ENCODE data around the gene DPYSL5. TPM values are rescaled to one million over a fixed set of nuclear protein-coding genes. Genes with fewer than 3 reads are reported as not detected.
A peak's percentile ranks its signal among the peaks of the same experiment; 100 is the strongest.

Gene DPYSL5
- total and polyA plus RNA-seq, 2 donors (not counting 3 experiments of a cell fraction or from before 2014, with no cell fraction given), result not detected

- no peak overlapping the region for H3K4me3 ChIP-seq (replicated peaks in 1 of 3; ENCODE audit: insufficient read depth in 1 of 3, low read depth in 1 of 3, low read length in 3 of 3)
- H3K27ac ChIP-seq (ENCODE audit: insufficient read depth, low read depth, low read length), result no peak overlapping the region
- POLR2A ChIA-PET, result no interaction called here
- intact Hi-C loops (cut with micrococcal nuclease) (no loop called here), dilution Hi-C loops (cut with MboI; ENCODE audit: extremely low pct_ligation_motif_present, low sequenced_read_pairs) (no loop called here)
- no peak for TF ChIP-seq MYC (IDR thresholded peaks at IDR 0.05; ENCODE audit: low read depth, low read length)
- no peaks in the 10 kb centered on the region for H3K9me1 ChIP-seq (replicated peaks; ENCODE audit: control insufficient read depth, extremely low read depth, insufficient read depth, low read length)
- no peaks in the 10 kb centered on the region for H3K36me3 ChIP-seq (ENCODE audit: control insufficient read depth in 2 of 2, extremely low read depth in 1 of 2, insufficient read depth in 2 of 2, low read length in 2 of 2)
- no peak overlapping the region for H3K9ac ChIP-seq (replicated peaks; ENCODE audit: extremely low read depth, insufficient read depth, low read length)
- H4K20me1 ChIP-seq (replicated peaks; ENCODE audit: control insufficient read depth, extremely low read depth, insufficient read depth, low read length), result no peaks in the 10 kb centered on the region
- no TSS peak for BruUV-seq (replicated peaks)
- CTCF ChIA-PET, result interaction anchor here (1.0 to 1.4 kb wide), 3 partner anchors 13 to 139 kb away, joined by 3 to 4 read pairs (median 4); no protein-coding TSS in a partner anchor
- no peaks in the 10 kb centered on the region for H3K79me2 ChIP-seq (ENCODE audit: control insufficient read depth, insufficient read depth, low read length)
- no peak overlapping the region for H2AFZ ChIP-seq (ENCODE audit: low read depth, low read length)
- no peaks in the 10 kb centered on the region for H3K4me1 ChIP-seq (ENCODE audit: control insufficient read depth, extremely low read depth, insufficient read depth, low read length)
- H3K4me2 ChIP-seq (ENCODE audit: insufficient read depth, low read length), result no peak overlapping the region
- FAIRE-seq (no peak), DNase-seq (ENCODE audit: low read depth, low spot score) (no peak)
- H3K9me3 ChIP-seq (replicated peaks; ENCODE audit: control insufficient read depth, insufficient read depth, low read length), result no peaks in the 10 kb centered on the region
- H3K27me3 ChIP-seq (ENCODE audit: control insufficient read depth in 2 of 2, insufficient read depth in 2 of 2, low read length in 2 of 2), result peaks cover 0 to 9% of the 10 kb centered on the region in 2 experiments
Observed at GRCh38 chr2:26822877-26823276, 25.1 kb upstream of the DPYSL5 start.

- no peak for TF ChIP-seq POLR2A (IDR thresholded peaks at IDR 0.05; ENCODE audit: low read depth, low read length)
- no peak for TF ChIP-seq GATA2 (IDR thresholded peaks at IDR 0.05; ENCODE audit: insufficient read depth, insufficient read length, low read depth, low read length)
Observed at GRCh38 chr2:26838121-26838906, 9.6 kb upstream of the DPYSL5 start.

More at GRCh38 chr2:26838121-26838906, 9.6 kb upstream of the DPYSL5 start:
- intact Hi-C loops (cut with micrococcal nuclease) (no loop called here), dilution Hi-C loops (cut with MboI; ENCODE audit: extremely low pct_ligation_motif_present, low sequenced_read_pairs) (no loop called here)
- H3K4me3 ChIP-seq (replicated peaks in 1 of 3; ENCODE audit: insufficient read depth in 1 of 3, low read depth in 1 of 3, low read length in 3 of 3), result no peak overlapping the region
- H3K4me2 ChIP-seq (ENCODE audit: insufficient read depth, low read length), result no peak overlapping the region
- H4K20me1 ChIP-seq (replicated peaks; ENCODE audit: control insufficient read depth, extremely low read depth, insufficient read depth, low read length), result no peaks in the 10 kb centered on the region
- H3K9me3 ChIP-seq (replicated peaks; ENCODE audit: control insufficient read depth, insufficient read depth, low read length), result no peaks in the 10 kb centered on the region
- no TSS peak for BruUV-seq (replicated peaks)
- ChIA-PET POLR2A (no interaction called here), CTCF (no interaction called here)
- no peaks in the 10 kb centered on the region for H3K36me3 ChIP-seq (ENCODE audit: control insufficient read depth in 2 of 2, extremely low read depth in 1 of 2, insufficient read depth in 2 of 2, low read length in 2 of 2)
- peak; percentile 55 for FAIRE-seq
- no peaks in the 10 kb centered on the region for H3K4me1 ChIP-seq (ENCODE audit: control insufficient read depth, extremely low read depth, insufficient read depth, low read length)
- H3K9me1 ChIP-seq (replicated peaks; ENCODE audit: control insufficient read depth, extremely low read depth, insufficient read depth, low read length), result no peaks in the 10 kb centered on the region
- peak; percentile 27 for DNase-seq (ENCODE audit: low read depth, low spot score)
- H3K27ac ChIP-seq (ENCODE audit: insufficient read depth, low read depth, low read length), result no peak overlapping the region
- H2AFZ ChIP-seq (ENCODE audit: low read depth, low read length), result no peak overlapping the region
- no peaks in the 10 kb centered on the region for H3K79me2 ChIP-seq (ENCODE audit: control insufficient read depth, insufficient read depth, low read length)
- H3K27me3 ChIP-seq (ENCODE audit: control insufficient read depth in 2 of 2, insufficient read depth in 2 of 2, low read length in 2 of 2), result peaks cover 2 to 12% of the 10 kb centered on the region in 2 experiments
- H3K9ac ChIP-seq (replicated peaks; ENCODE audit: extremely low read depth, insufficient read depth, low read length), result no peak overlapping the region
